ENCODE results near the gene CPPED1.

CPPED1 gene

GRCh38 chr16:12729448-12729847 lies 74.2 kb downstream of the CPPED1 start:
- TF ChIP-seq CTCF (IDR thresholded peaks at IDR 0.05; ENCODE audit: low read depth, low read length): no peak
- peak; percentile 24 for DNase-seq (ENCODE audit: extremely low read depth, low read depth)

GRCh38 chr16:12728469-12728868 lies 75.2 kb downstream of the CPPED1 start:
- DNase-seq (ENCODE audit: extremely low read depth, low read depth): no peak
- no peak for TF ChIP-seq CTCF (IDR thresholded peaks at IDR 0.05; ENCODE audit: low read depth, low read length)

GRCh38 chr16:12724226-12724625 lies 79.5 kb downstream of the CPPED1 start:
- no peak for DNase-seq (ENCODE audit: extremely low read depth, low read depth)
- no peak for TF ChIP-seq CTCF (IDR thresholded peaks at IDR 0.05; ENCODE audit: low read depth, low read length)

- no peak for DNase-seq (ENCODE audit: extremely low read depth, low read depth)
- no peak for TF ChIP-seq CTCF (IDR thresholded peaks at IDR 0.05; ENCODE audit: low read depth, low read length)
These were observed 80.0 kb downstream of the CPPED1 start for GRCh38 chr16:12723681-12724080.

GRCh38 chr16:12721841-12722421 lies 81.8 kb downstream of the CPPED1 start:
- DNase-seq (ENCODE audit: extremely low read depth, low read depth): no peak
- TF ChIP-seq CTCF (IDR thresholded peaks at IDR 0.05; ENCODE audit: low read depth, low read length): no peak

GRCh38 chr16:12719972-12720371 lies 83.7 kb downstream of the CPPED1 start:
- TF ChIP-seq CTCF (IDR thresholded peaks at IDR 0.05; ENCODE audit: low read depth, low read length): no peak
- no peak for DNase-seq (ENCODE audit: extremely low read depth, low read depth)

- DNase-seq (ENCODE audit: extremely low read depth, low read depth): no peak
- no peak for TF ChIP-seq CTCF (IDR thresholded peaks at IDR 0.05; ENCODE audit: low read depth, low read length)
These were observed 87.0 kb downstream of the CPPED1 start for GRCh38 chr16:12716658-12717057.

All from AG09319 (cell line).